Measurements from ENCODE around the gene RPS5.
A peak's percentile ranks its signal among the peaks of the same experiment; 100 is the strongest.
"Not testable (repeated sequence)": the region's sequence is repeated elsewhere in the genome, so short reads cannot be mapped to it uniquely, and the experiment has no call there.

The RPS5 gene

DNA sequence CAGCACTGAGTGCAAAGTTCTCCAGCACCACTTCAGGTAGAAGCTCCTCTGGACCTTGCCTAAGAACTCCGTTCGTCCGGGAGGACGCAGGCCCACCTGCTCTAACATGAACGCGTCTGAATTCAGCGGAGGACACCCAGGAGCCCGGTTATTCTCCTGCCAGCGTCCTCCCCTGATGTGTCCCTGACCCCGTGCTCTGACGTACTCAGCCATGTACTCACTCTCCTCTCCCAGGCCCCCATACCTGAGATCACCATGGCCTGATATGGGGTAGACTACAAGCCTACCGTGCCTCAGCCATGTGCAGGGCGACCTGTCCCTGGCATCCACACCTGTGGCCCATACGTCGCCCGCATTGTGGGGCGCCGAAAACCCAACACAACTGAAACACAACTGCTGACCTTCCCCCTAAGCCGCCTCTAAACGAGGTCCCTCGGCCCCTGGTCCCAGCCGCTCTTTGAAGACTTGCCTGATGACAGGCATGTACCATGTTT is 20.6 kb downstream of the RPS5 start:
- DNase-seq, result peak in 2 of 14 donors; percentile 29 to 58

DNA sequence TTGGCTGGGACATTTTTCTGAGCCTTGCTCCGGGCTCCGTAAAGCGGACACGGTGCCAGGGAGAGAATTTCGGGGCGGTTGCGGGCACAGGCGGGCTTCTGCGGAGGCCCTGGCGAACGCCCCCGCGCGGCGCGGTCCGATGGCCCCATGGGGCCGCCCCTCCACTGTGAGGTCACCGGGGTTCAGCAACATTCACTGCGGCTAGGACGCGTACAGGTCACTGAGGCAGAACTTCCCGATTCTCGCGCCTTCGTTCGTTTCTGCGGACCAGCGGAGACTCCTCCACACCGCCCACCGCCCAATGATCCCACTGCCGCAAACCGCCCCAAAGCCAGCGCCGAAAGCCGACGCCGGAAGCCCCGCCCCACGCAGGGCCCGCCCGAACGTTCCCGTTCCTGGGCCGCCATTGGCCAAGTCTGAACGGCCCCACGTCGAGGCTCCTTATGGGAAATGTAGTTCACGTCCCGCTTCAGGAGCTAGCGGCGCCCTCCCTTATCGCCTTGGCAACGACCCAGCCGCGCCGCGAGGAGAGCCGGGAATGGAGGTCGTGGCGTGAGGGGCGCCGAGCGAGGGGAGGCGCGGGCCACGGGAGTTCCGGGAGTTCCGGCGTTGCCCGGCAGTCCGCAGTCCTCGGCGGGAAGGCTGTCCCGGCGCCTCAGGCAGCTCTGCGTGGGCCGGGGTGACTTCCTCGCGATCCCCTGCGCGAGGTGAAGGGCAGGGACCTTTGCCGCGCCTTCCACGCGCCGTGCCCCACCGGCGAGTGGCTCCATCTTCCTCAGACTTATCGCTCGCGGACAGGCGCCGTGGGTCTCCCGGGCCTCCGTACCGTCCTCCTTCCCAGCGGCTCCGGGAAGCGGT is 21.3 kb downstream of the RPS5 start, which contains the start of gene ZNF584:
TSS of gene ZNF584 (plus strand) at position 498 of the 858 bp plus-strand sequence. CDS start 499 bp downstream, outside the sequence.
- DNase-seq, result peak; percentile 62 to 95 (median 91)

DNA sequence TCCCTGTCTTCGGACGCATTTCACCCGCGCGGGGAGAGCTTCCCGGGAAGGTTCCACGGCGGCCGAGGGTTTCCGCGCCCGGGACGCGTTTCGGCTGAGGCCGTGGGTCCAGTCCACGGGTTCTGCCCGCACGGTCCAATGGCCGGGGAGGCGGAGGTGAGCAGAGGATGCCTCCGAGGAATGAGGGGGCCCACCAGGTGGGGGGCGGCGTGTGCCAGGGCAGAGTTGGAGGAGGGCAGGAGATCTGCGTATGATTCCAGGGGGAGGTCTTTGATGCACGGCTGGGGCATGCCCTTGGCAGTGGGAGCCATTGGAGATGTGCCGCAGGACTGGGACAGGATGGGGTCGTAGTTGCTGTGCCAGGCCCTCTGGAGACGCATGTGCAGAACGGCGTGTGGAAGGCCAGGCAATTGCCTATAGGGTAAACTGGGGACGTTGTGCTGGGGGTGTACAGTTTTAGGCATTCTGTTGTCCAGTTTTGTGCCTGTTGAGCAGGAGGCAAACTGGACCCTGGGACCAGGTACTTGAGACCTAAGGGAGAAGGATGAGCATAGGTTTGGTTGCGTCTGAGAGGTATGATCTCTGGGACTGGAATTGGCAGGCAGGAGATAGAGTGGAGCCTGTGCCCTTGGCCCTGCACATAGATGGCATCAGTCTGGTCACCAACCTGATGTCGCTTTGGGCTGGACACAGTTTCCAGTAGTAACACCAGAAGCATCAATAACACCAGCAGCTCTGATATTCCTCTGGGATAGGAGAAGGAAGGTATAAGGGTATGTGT is 22.1 kb downstream of the RPS5 start:
- peak in 3 of 14 donors; percentile 7 to 40 (median 34) for DNase-seq

GRCh38 chr19:58416604-58417003 is 29.5 kb downstream of the RPS5 start:
- no peak for DNase-seq

GRCh38 chr19:58417071-58417470 is 30.0 kb downstream of the RPS5 start:
- DNase-seq, result no peak

DNA sequence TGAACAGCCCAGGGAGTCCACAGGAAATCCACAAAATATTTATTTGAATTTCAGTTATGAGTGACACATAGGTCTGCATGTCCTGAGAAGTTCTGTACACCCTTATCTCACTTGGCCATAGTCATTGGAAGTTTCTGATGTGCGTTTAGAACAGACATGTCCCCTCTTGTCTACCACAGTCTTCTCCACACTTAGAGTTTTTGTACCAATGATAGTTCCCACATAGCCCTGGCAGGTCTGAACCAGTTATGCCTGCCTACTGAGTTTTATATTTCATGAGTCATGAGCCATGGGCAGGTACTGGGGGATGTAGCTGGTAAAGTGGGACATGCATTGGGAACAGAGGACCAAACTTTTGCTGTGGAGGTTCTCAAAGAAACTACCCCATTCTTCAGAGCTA is 41.5 kb downstream of the RPS5 start:
- DNase-seq, result no peak

DNA sequence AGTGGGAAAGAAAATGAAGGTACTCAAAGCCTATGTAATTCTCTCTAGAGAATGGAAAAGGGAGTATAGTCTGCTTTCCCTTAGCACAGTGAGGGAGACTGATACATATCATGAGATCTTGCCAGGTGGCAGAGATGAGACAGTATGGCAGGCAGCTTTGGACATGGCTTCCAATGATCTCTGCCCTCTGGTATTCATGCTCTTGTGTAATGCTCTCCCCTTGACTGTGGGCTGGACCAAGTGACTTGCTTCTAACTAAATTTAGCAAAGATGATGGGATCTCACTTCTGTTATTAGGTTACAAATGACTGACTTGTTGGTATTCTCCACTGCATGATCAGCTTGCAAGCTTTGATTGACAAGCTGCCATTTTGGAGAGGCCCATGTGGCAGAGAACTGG is 42.7 kb downstream of the RPS5 start:
- DNase-seq, result no peak

GRCh38 chr19:58434217-58434616 is 47.1 kb downstream of the RPS5 start:
- no peak for DNase-seq

DNA sequence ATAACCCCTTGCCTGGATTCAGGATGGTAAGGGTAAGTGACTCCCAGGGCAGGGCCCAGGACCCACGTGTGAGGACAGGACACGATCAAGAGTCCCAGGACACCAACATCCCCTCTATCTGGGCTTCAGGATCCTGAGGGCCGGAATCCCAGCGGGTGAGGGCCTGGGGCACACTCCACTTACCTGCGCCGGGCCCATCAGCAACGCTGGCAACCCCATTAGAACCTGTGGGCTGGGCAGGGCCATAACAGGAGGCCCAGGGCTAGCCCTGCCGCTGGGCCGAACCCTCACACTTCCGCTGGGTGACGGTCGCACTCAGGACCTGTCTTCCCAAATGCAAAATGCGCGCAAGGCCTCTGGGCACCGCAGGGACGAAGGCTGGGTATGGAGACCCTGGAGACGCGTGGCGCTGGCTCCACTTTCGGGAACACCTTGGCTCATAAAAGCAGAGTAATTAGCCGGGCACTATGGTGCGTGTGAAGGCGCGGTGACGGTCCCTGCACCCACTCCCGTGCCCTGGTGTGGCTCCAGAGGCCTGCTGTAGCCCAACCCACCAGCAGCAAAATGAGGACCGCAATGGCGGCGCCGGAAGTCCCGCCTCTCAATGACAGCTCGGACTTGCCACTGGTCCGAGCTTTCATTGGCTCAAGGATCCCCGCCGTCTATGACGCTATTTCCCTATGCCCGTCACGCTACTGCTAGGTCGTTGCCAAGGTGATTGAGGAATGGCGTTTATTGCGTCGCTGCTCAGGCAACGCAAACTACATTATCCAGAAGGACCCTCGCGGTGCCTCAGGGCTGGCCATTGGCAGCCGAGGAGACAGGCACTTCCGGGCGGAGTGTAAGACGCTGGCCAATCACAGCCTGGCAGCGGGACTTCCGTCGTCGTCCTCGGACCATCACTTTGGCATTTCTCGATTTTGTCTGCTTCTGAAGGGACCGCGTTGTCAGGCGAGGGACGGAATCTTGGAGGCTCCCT is 52.8 kb downstream of the RPS5 start, which contains the start of gene ZNF132:
TSS of gene ZNF132 (minus strand) at position 578 of the 979 bp plus-strand sequence. CDS start at position 246, 332 bp downstream.
- peak; percentile 66 to 100 (median 96) for DNase-seq

GRCh38 chr19:58440556-58440955 is 53.5 kb downstream of the RPS5 start:
- DNase-seq, result peak in 2 of 14 donors; percentile 24 to 53

DNA sequence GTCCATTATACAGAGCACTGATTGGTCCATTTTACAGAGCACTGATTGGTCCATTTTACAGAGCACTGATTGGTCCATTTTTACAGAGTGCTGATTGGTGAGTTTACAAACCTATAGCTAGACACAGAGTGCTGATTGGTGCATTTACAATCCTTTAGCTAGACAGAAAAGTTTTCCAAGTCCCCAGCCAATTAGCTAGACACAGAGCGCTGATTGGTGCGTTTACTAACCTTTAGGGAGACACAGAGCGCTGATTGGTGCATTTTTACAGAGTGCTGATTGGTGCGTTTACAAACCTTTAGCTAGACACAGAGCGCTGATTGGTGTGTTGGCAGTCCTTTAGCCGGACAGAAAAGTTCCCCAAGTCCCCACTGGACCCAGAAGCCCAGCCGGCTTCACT is 55.9 kb downstream of the RPS5 start:
- not testable (repeated sequence) for DNase-seq
